Tibial artery (tissue), 4 donors: ENCODE measurements around the gene PARP15.

ENCODE experiments used
- DNase-seq, 2 donors: peaks; one replicate each; pipeline ENCODE4 v3.0.0-alpha.2; 2019
- H3K27ac ChIP-seq, 2 donors: fragments of 200-600 bp; sonication (generic) in 1 of 2; 1 replicate in 1 of 2; 2 replicates in 1 of 2; pipeline ENCODE4 v1.5.1; 2018 to 2019; ENCODE audit warnings: mild to moderate bottlenecking in 1 of 2
- H3K27me3 ChIP-seq, 2 donors: fragments of 200-600 bp; sonication (generic) in 1 of 2; one replicate each; pipeline versions ENCODE4 v1.5.1 to v1.6.0; 2016 to 2019
- H3K36me3 ChIP-seq, 3 donors: fragments of 200-600 bp; sonication (generic) in 2 of 3; one replicate each; pipeline ENCODE4 v1.5.1; 2016 to 2019; ENCODE audit warnings: mild to moderate bottlenecking in 2 of 3
- H3K4me1 ChIP-seq, 4 donors: fragments of 200-600 bp; sonication (generic) in 2 of 4; 1 replicate in 3 of 4; 2 replicates in 1 of 4; pipeline ENCODE4 v1.5.1; 2016 to 2019
- H3K4me3 ChIP-seq, 2 donors: fragments of 200-600 bp; sonication (generic) in 1 of 2; 1 replicate in 1 of 2; 2 replicates in 1 of 2; pipeline ENCODE4 v1.5.1; 2018 to 2019; ENCODE audit warnings: mild to moderate bottlenecking in 2 of 2
- H3K9me3 ChIP-seq, 3 donors: fragments of 200-600 bp; sonication (generic) in 1 of 3; one replicate each; pipeline ENCODE4 v1.5.1; 2016 to 2019
- CTCF ChIP-seq, 2 experiments: fragments of 200-600 bp in 1 of 2; fragments of 450-650 bp in 1 of 2; IDR thresholded peaks; one replicate each; pipeline ENCODE4 v1.5.1; 2017 to 2019; ENCODE audit warnings: antibody characterized with exemption in 2 of 2, mild to moderate bottlenecking in 1 of 2, moderate library complexity in 1 of 2
- intact Hi-C: fragments of 100-400 bp; cut with DNase I; formaldehyde crosslinking; loops from one replicate; pipeline ENCODE4 v1.15.0; 2023; ENCODE audit warnings: low total_unique reads

Gene PARP15

GRCh38 chr3:122671553-122671952 lies 94.1 kb downstream of the PARP15 start:
- no peak overlapping the region for H3K4me3 ChIP-seq
- H3K27ac ChIP-seq = no peak overlapping the region
- H3K9me3 ChIP-seq = no peaks in the 10 kb centered on the region
- no peak for TF ChIP-seq CTCF (IDR thresholded peaks at IDR 0.05)
- no peaks in the 10 kb centered on the region for H3K4me1 ChIP-seq
- no peaks in the 10 kb centered on the region for H3K36me3 ChIP-seq
- no peak for DNase-seq
- H3K27me3 ChIP-seq = no peaks in the 10 kb centered on the region
- intact Hi-C loops = no loop called here

- H3K4me3 ChIP-seq = no peak overlapping the region
- H3K27ac ChIP-seq = no peak overlapping the region
- TF ChIP-seq CTCF (IDR thresholded peaks at IDR 0.05) = no peak
- H3K9me3 ChIP-seq = no peaks in the 10 kb centered on the region
- H3K4me1 ChIP-seq = peaks cover 0 to 6% (median 3%) of the 10 kb centered on the region in 4 donors
- intact Hi-C loops = no loop called here
- no peaks in the 10 kb centered on the region for H3K36me3 ChIP-seq
- no peak for DNase-seq
- H3K27me3 ChIP-seq = no peaks in the 10 kb centered on the region
Measured at GRCh38 chr3:122674339-122674738, 96.9 kb downstream of the PARP15 start.

- no peak for TF ChIP-seq CTCF (IDR thresholded peaks at IDR 0.05)
- H3K36me3 ChIP-seq = no peaks in the 10 kb centered on the region
- H3K27me3 ChIP-seq = no peaks in the 10 kb centered on the region
- intact Hi-C loops = no loop called here
- peaks cover 0 to 19% (median 14%) of the 10 kb centered on the region in 4 donors for H3K4me1 ChIP-seq
- no peak overlapping the region for H3K4me3 ChIP-seq
- H3K9me3 ChIP-seq = no peaks in the 10 kb centered on the region
- DNase-seq = no peak
- H3K27ac ChIP-seq = no peak overlapping the region
Measured at GRCh38 chr3:122676759-122677158, 99.3 kb downstream of the PARP15 start.

GRCh38 chr3:122677216-122677615 lies 99.8 kb downstream of the PARP15 start:
- no peaks in the 10 kb centered on the region for H3K36me3 ChIP-seq
- no peak for TF ChIP-seq CTCF (IDR thresholded peaks at IDR 0.05)
- no peak for DNase-seq
- H3K27ac ChIP-seq = no peak overlapping the region
- H3K4me1 ChIP-seq = peaks cover 0 to 24% (median 17%) of the 10 kb centered on the region in 4 donors
- H3K27me3 ChIP-seq = no peaks in the 10 kb centered on the region
- intact Hi-C loops = no loop called here
- no peaks in the 10 kb centered on the region for H3K9me3 ChIP-seq
- no peak overlapping the region for H3K4me3 ChIP-seq

- no peak for TF ChIP-seq CTCF (IDR thresholded peaks at IDR 0.05)
- Histone ChIP-seq H3K9me3 (no peaks in the 10 kb centered on the region), H3K36me3 (no peaks in the 10 kb centered on the region), H3K4me1 (peaks cover 0 to 27% (median 18%) of the 10 kb centered on the region in 4 donors), H3K27ac (peak overlapping the region in 1 of 2 donors; percentile 92), H3K4me3 (no peak overlapping the region), H3K27me3 (no peaks in the 10 kb centered on the region)
- intact Hi-C loops = loop anchor here (2.0 kb wide), 1 partner anchor 116 kb away; no protein-coding TSS in a partner anchor
- peak in 1 of 2 donors; percentile 33 for DNase-seq
Measured at GRCh38 chr3:122678506-122678905, 101.1 kb downstream of the PARP15 start.
